Kidney (tissue), 14 donors: ENCODE data around the gene SMYD3. TPM values are rescaled to one million over a fixed set of nuclear protein-coding genes. Genes with fewer than 3 reads are reported as not detected.
A peak's percentile ranks its signal among the peaks of the same experiment; 100 is the strongest.

Experiments used
- DNase-seq, 5 donors: peaks; one replicate each; pipeline ENCODE4 v3.0.0-alpha.2; 2013 to 2020
- FAIRE-seq: peaks from 2 replicates; lab custom pipeline; 2012; peaks lifted over from hg19 to GRCh38; lab: Jason Lieb, UNC
- H3K27ac ChIP-seq, 2 donors: one replicate each; pipeline ENCODE4 v1.7.0; 2013; ENCODE audit warnings: low read depth in 2 of 2, low read length in 2 of 2, inconsistent platforms in 1 of 2
- H3K27me3 ChIP-seq: one replicate; pipeline ENCODE4 v1.7.1; 2013; ENCODE audit warnings: low read length, inconsistent platforms; ENCODE audit not compliant: control insufficient read depth, insufficient read depth
- H3K36me3 ChIP-seq, 3 donors: one replicate each; pipeline versions ENCODE4 v1.7.0 to v1.7.1; 2013; ENCODE audit warnings: low read length in 3 of 3, control low read depth in 1 of 3, inconsistent platforms in 1 of 3; ENCODE audit not compliant: insufficient read depth in 3 of 3, control insufficient read depth in 2 of 3
- H3K4me1 ChIP-seq, 3 donors: one replicate each; pipeline versions ENCODE4 v1.7.0 to v1.7.1; 2013; ENCODE audit warnings: low read length in 3 of 3, inconsistent platforms in 1 of 3, low read depth in 1 of 3; ENCODE audit not compliant: control insufficient read depth in 2 of 3, insufficient read depth in 2 of 3
- H3K4me3 ChIP-seq, 3 donors: one replicate each; pipeline versions ENCODE4 v1.7.0 to v1.8.1; 2013; ENCODE audit warnings: low read length in 3 of 3, control low read depth in 1 of 3, inconsistent platforms in 1 of 3
- H3K9ac ChIP-seq, 3 donors: one replicate each; pipeline versions ENCODE4 v1.7.0 to v1.7.1; 2013; ENCODE audit warnings: low read length in 3 of 3, control low read depth in 1 of 3, inconsistent platforms in 1 of 3
- H3K9me3 ChIP-seq, 3 donors: one replicate each; pipeline versions ENCODE4 v1.7.0 to v1.7.1; 2013; ENCODE audit warnings: low read length in 3 of 3, control low read depth in 1 of 3, inconsistent platforms in 1 of 3; ENCODE audit not compliant: control insufficient read depth in 2 of 3, insufficient read depth in 1 of 3
- CTCF ChIP-seq: IDR thresholded peaks from 3 replicates; pipeline ENCODE4 v1.5.1; 2012; ENCODE audit warnings: mild to moderate bottlenecking, moderate library complexity, borderline replicate concordance; ENCODE audit not compliant: insufficient read depth; ENCODE audit errors: extremely low read depth
- intact Hi-C: fragments of 100-400 bp; cut with DNase I; formaldehyde crosslinking; loops from one replicate; pipeline ENCODE4 v1.11.1; 2022
- polyA plus RNA-seq: library from polyadenylated mRNA; stranded (reverse); fragments of 350-450 nt; fragmentation: Illumina TruSeq; extraction: RNeasy Lipid Tissue Mini Kit (QIAGEN cat#74804); gene quantifications from one replicate; pipeline ENCODE4 v1.2.3, GENCODE V29; 2014; ENCODE audit warnings: low read depth, low replicate concordance; ENCODE audit not compliant: insufficient read depth
- total RNA-seq: library from RNA; stranded (reverse); fragmentation: NEBNext Ultra II Directional; extraction: Animal tissue kit (Norgen Biotek cat#: 25700); gene quantifications from one replicate; pipeline ENCODE4 v1.2.1, GENCODE V29; 2021
- donor health status: control.
- donor health status: control.
- donor health status: control.
- donor health status: control.
- donor health status: control.
- donor health status: DM: yes; HTN: yes; CAD: no.
- donor health status: Normal renal cell carcinoma (clear cell type).

Gene SMYD3
- total and polyA plus RNA-seq, 2 donors from 2014 or later = 23.3 to 23.9 TPM

- Histone ChIP-seq H3K9me3 (no peaks in the 10 kb centered on the region), H3K27me3 (no peaks in the 10 kb centered on the region), H3K4me3 (no peak overlapping the region), H3K9ac (no peak overlapping the region), H3K4me1 (no peaks in the 10 kb centered on the region), H3K36me3 (no peaks in the 10 kb centered on the region), H3K27ac (no peak overlapping the region)
- intact Hi-C loops = no loop called here
- FAIRE-seq (no peak), DNase-seq (peak in 1 of 5 donors; percentile 12)
- no peak for TF ChIP-seq CTCF
These were observed 133.1 kb downstream of the SMYD3 start for GRCh38 chr1:246373828-246374569.

- no peak for TF ChIP-seq CTCF
- Histone ChIP-seq H3K27ac (no peak overlapping the region), H3K9me3 (no peaks in the 10 kb centered on the region), H3K4me1 (no peaks in the 10 kb centered on the region), H3K36me3 (no peaks in the 10 kb centered on the region), H3K4me3 (no peak overlapping the region), H3K9ac (no peak overlapping the region), H3K27me3 (no peaks in the 10 kb centered on the region)
- DNase-seq (peak; percentile 41 to 85 (median 64)), FAIRE-seq (no peak)
- intact Hi-C loops = no loop called here
These were observed 134.5 kb downstream of the SMYD3 start for GRCh38 chr1:246372559-246372958.

- FAIRE-seq (no peak), DNase-seq (no peak)
- intact Hi-C loops = no loop called here
- Histone ChIP-seq H3K4me3 (no peak overlapping the region), H3K9me3 (no peaks in the 10 kb centered on the region), H3K27me3 (no peaks in the 10 kb centered on the region), H3K9ac (no peak overlapping the region), H3K4me1 (no peaks in the 10 kb centered on the region), H3K36me3 (no peaks in the 10 kb centered on the region), H3K27ac (no peak overlapping the region)
- TF ChIP-seq CTCF = no peak
These were observed 140.0 kb downstream of the SMYD3 start for GRCh38 chr1:246367041-246367440.
